NCI-H2196 (cell line): ENCODE data around the gene SCGN.
A peak's percentile ranks its signal among the peaks of the same experiment; 100 is the strongest.

Experiments
- DNase-seq: peaks from one replicate; lab custom pipeline; 2025; ENCODE audit not compliant: unreplicated experiment; lab: John Stamatoyannopoulos, UW

SCGN gene

DNA sequence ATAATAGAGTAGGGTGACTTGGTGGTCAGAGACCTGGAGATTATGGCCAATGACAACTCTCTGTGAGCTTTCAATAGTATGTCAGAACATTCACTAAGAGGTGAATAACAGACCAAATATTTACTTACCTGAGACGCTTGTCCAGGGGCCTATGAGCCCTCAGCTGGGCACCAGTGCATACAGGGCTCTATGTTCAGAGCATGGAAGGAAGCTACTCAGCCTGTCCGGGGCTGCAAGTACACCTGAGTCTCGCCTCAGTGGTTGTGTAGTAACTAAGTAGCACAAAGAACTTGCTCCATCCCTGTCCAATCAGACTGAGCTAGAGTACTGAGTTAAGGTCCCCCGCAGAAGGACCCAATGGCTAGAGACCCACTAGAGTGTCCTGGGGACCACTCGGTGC is 11.6 kb upstream of the SCGN start:
- DNase-seq, result no peak

DNA sequence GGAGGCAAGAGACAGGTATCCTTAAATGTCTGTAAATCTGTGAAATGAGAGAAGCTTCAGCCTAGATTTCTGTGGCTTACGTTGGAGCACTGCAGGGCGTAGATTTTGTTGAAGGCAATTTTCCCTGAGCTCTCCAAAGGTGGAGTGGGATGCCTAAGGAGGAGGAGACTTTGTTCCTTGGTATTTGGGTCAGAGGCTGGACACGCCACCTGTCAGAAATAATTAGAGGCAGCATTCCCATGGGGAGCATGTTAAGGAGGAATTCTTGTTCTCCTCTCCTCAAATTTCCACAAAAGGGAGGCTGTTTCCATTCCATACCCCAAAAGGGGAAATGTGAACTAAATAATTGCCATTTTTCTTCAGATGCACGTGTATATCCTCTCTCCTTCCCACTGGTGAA is 11.1 kb upstream of the SCGN start:
- no peak for DNase-seq

DNA sequence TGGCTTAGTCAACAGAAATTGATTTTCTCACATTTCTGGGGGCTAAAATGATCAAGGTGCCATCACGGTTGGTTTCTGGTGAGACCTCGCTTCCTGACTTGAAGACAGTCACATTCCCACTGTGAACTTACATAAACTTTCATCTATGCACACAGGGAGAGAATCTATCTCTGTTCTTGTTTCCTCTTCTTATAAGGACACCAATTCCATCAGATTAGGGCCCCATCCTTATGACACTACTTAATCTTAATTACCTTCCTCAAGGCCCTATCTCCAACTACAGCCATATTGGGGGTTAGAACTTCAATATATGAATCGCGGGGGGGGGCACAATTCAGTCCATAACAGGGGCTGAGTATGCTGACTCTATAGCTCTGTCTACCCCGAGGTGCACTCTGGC is 10.6 kb upstream of the SCGN start:
- DNase-seq, result no peak

DNA sequence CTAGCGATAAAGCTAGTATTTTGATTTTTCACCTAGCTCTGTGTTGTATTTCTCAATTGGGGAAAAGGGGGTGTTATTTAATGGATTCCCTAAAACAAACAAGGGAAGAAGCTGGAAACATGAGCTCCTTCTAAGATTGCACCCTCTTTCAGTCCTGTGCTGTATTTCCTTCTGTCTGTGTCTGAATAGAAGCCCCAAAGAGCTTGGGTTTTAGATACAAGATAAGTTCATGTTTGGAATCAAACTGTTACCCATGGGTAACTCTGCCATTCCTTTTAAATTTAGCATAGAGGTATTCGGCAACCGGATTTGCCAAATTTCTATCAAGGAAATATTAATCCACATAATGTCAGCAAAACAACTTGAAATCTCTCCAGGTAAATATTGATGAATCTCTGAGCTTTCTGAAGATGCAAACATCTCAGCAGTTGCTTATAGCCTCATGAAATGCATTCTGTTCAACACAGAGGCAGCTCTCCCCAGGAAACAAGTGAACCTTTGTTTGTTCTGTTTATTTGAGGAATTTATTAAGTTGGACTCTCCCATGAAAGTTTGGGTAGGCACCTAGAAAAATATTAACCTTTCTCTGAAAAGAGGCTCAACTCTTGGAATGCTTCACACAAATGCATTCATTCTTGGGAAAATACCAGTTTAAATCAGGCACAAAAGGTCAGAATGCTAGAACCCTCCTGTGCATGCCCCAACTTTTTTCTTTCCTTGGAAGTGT is 9.9 kb upstream of the SCGN start:
- no peak for DNase-seq

DNA sequence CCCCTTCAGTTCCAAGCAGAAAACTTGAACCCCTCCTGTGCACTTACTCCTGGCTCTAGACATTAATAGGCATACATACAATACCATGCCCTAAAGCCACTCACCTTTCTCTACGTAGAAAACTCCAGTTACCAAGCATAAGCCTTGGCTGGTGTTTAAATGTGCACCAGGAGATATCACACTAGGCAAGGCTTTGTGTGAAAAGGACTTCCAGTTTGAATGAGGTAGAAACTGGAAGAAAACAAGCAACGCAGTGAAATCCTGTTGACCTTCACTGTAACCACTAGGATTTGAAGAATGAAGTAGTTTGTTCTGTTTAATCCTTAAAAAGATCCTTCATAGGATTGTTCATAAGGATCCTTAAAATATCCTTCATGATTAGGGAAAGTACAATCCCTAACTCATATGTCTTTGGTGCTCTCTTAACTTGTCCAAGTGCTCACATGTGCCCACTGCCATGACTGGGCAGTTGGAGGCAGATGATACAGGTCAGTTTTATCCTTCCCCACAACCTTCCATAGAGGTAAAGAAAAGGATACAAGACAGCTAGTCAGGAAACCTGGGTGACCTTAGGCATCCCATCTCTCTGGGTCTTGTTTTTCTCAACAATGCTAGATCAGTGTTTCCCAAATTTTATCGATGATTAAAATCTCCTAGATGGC is 9.2 kb upstream of the SCGN start:
- DNase-seq, result no peak

DNA sequence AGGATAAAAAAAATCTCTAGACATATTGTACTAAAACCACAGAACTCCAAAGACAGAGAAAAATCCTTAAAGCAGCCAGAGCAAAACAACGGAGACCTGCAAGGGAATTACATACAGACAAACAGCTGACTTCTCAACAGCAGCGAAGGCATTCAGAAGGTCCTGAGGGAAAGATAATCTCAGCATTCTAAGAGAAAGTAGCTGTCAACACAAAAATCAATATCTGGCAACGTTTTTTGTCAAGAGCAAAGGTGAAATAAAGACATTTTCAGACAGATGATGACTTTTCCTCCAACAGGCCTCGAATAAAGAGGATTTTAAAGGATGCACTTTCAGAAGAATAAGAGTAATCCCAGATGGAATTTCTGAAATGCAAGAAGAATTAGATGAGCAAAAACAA is 6.1 kb upstream of the SCGN start:
- no peak for DNase-seq

DNA sequence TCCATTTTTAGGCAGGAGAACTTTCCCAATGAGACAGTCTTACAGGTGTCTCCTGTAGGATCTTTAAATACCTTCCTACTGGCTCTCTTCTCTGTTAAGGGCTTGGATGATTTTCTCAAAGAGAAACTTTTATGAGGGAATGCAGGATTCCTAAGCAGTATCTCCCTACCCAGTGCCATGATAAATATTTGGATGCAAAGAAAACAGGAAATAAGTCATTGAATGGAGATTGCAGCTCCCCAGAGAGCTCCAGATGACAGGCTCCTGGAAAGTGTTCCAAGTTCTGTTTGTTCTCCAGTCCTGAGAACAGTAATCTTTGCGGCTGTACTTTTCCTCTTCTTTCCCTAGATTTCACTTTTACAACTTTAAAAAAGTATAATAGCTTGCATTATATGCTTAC is 2.4 kb upstream of the SCGN start:
- DNase-seq, result no peak

DNA sequence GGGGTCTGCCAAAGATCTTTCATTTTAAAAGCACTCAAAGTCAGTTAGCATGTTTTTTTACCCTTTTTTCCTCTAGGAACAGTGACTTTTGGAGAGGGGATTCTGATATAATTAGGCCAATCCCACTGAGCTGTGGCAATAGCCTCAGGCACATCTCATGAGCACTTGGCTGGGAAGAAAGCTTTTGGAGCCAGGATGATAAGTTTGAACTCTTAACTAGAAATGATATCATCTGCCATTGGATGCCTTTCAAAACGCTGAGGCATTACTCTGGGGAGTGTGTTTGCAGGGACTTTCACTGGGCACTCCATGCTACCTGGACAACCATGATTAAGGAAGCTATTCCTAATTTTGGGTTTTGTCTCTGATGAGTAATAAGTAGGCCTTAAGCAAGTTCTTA is 3.7 kb downstream of the SCGN start:
- DNase-seq, result peak; percentile 18

DNA sequence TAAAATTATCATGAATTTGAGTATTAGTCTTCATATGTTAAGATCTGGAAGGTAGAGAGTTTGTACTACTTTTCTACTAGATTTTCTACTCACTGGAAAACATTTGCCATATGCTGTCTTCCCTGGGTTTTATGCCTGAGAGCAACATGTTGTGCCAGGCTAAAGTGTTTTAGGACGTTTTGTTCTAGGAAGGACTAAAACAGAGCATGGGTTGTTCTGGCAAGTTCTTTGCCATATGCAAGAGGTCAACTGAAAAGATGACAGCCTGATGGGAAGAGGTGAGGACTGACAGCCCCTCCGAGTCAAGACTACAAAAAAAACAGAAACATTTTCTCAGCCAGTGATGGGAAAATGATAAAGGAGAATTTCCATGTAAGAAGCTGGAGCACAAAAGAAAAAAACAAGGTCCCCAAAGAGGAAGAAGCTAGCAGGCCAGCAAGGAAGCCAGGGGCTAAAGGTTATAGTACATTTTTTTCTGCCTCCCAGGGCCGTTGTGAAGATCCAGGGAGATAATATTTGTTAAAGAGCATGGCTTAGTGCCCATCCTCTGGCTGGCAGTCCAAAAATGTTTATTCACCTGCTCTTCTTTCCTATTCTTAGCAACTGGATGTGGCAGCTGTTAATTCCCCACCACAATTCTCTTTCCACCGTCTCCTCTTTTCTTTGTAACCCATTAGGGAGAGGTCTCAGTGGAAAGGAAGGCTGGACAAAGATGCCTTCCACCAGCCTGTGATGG is 7.8 kb downstream of the SCGN start:
- peak; percentile 55 for DNase-seq

DNA sequence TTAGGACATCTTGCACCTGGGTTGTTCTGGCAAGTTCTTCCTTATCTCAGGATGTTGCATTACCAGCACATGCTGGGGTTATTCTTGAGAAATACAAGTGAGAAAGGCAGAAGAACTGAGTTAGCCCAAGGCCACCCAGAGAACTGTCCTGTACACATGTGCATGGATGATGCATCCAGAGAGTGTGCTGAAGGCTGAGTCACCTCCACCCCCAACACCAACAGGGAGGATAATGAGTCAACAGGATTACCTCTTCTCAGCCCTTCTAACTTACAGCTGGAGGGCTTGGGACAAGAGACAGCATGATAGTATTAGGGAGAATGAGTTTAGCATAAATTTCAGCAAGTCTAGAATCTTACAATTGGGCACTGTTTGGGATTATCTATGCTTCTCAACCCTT is 8.5 kb downstream of the SCGN start:
- peak; percentile 51 for DNase-seq

DNA sequence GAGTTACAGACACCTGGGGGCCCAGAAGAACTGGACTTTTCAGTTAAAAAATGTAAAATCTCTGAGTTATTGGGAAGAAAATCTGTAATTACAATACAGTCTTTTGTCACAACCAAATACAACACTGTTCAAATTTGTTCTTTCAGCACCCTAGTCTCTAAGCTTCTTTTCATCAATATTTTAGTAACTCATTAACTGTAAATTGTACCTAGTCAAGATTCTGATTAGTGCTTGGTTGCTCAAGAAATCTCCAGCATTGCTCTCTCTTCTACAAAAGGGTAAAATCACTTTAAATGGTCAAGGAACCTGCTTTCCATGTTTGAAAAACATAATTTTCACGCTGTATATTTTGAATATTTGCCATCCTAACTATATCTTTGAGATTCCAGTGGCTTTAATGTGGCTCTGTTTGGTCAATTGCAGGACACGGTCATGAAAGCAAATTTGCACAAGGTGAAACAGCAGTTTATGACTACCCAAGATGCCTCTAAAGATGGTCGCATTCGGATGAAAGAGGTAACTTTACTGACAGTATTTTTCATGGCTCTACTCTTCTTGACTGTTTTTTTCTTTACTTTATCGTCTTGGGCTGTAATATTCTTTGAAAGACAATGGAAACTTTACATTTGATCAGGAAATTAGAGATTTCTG is 9.2 kb downstream of the SCGN start:
- DNase-seq, result no peak

DNA sequence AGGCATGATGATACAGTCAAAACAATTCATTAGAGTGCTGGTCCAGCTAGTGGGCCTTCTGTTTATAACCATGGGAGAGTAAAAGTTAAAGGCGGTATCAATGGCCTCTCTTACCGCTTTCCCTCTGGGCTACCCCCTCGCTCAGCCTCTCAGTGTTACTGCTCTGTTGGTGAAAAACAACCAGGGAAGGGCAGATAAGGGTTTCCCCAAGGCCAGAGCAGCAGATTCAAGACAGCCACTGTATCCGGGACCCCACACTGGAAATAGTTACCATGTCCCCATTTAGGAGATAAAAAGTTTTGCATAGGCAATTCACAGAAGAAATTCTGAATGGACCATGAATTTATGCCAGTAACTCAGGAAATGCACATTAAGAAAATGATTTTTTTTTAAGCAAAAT is 13.4 kb downstream of the SCGN start:
- no peak for DNase-seq

DNA sequence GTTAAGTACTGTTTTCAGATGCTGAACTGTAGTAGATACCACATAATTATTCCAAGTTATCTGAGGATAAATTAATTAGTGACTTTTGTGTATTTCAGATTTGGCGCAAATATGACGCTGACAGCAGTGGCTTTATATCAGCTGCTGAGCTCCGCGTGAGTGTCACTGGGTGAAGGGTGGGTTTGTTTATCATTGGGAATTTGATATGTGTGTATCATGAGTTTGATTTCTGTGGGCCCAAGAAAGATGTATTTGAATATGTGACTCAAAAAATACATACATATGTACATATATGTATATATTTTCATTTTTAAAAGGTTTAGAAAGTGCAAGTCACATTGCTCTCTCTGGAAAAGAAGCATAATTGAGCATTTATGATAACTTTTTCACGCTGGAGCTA is 17.4 kb downstream of the SCGN start:
- no peak for DNase-seq

DNA sequence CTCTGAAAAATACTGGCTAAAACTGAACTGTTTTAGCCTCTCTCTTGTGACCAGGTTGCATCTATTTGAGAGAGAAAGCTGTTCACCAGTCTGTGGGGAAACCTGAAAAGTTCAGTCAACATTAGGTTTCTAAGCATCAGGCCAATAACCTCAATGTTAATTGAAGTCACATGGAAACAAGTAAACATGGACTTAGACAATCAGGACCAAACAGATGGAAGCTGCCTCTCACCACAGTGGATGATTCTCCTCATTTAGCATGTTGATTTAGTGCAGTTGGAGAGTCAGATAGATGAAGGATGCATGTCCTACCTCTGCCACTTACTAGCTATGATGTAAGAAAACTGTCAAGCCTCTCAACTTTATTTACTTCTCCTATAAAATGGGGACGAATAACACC is 18.2 kb downstream of the SCGN start:
- peak; percentile 41 for DNase-seq

DNA sequence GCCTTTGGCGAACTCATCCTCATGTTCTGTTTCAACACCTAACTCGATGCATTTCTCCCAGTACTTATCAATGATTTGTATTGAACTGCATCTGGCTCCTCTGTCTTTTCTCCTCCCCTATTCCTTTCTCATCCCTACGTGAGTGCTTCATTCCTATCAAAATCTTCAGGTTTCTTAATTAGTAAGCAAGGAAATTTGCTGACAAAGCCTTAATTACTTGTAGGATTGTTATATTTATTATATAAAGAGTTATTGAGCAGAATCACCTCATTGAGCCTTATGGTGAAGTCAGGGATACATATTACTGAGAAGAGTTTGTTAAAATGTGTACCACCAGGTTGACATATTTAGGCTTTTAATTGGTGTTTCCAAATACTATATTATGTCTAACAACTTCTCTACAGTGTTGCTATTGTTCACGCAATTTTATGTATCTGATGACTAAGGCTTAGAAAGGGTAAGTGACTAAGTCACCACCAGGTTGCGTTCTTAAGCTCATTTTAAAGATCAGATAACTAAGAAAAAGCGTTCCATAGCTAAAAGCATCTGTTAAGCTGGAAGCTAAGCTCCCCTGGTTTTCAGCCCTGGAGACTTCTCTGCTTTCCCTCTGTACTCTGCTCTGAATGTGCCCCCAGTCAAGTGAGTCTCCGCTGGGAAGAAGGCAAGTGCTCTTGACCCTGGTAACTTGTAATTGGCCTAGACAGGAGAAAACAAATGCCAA is 18.9 kb downstream of the SCGN start:
- DNase-seq, result no peak

DNA sequence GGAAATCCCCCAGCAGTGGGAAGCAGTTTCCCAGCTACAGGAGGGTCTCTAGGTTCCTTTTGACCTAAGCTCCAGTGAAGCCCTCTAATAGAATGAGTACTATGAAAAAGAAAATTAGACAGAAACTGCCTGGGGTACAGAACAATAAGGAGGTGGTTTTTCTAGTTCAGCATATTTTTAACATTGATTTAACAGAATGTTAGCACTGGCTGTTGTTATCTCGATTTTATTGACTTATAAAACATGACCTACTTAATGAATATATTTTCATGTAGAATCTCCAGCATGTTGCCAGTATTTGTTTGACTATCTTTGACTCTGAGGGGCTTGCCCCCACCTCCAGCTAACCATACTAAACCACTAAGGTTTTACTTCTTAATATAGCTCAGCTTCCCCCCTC is 19.6 kb downstream of the SCGN start:
- DNase-seq, result no peak

DNA sequence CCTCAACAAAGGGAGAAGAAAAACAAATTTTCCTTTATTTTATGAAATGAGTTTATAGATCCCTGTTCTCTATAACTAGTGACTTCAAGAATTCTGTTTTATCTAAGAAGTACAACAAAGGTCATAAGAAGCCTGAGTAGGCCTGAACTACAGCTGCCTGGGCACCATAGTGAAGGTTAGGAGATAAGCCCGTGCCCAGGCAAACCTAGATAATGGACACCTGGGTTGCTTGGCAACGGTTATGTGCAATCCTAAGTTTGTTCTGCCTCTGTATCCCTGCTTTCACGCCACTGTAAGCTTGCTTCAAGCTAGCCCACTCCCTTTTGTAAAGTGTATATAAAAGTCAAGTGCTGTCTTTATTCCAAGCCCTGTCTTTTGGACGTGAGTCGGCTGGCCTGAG is 23.2 kb downstream of the SCGN start:
- DNase-seq, result no peak

DNA sequence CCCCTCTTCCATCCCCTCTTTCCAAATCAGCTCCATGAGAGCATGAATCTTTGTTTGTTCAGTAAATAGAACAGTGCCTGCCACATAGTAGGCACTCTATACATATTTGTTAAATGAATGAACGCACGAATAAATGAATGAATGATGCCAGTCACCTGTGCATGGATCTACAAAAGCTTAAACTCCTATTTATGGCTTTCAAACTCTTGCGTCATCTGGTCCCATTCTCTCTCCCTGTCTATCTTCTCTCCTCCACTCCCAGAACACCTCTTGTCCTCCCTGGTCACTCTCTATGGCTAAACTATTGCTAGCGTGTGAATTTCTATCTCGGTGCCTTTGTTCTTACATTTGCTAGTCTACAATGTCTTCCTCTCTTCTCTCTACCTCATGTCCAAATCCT is 24.8 kb downstream of the SCGN start:
- DNase-seq, result no peak

DNA sequence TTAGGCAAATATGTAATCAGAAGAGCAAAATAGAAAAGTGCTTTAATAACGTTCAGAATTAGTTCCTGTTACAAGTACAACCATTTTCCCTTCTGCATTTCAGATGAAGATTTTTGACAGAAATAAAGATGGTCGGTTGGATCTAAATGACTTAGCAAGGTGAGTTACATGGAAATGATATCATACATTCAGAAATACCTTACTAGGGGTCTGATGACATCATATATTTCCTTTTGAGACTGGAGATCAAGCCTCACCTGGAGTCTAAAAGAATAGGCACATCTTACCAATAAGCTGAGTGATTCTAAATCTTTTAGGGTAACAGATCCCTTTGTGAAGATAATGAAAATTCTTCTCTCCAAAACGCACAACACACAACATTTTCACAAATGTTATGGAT is 29.8 kb downstream of the SCGN start:
- no peak for DNase-seq

DNA sequence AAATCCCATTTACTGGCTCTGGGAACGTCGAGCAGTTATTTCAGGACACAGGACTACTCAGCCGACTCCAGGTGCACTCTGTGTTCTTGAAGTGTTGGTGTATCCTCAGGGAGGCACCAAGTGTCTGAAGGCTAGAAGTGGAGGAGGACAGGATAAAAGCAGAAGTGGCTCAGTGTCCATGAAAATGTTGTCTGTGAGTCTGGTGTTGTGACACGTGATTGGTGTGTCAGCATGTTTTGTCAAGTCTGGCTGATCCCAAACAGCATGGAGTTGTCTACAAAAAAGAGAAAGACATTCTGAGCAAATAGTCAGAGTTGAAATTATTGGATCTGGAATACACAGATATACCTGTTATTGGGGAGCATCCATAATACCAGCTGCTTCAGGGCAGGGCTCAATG is 30.3 kb downstream of the SCGN start:
- DNase-seq, result no peak

DNA sequence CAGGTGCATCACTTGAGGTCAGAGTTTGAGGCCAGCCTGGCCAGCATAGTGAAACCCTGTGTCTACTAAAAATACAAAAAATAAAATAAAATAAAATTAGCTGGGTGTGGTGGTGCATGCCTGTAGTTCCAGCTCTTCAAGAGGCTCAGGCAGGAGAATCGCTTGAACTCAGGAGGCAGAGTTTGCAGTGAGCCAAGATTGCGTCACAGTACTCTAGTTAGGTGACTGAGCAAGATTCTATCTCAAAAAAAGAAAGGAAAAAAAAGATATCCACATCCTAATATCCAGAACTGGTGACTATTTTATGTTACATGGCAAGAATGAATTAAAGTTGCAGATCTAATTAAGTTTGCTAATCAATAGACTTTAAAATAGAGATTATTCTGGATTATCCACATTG is 32.5 kb downstream of the SCGN start:
- DNase-seq, result no peak
